ENCODE results near the gene ERAP2.

DNA sequence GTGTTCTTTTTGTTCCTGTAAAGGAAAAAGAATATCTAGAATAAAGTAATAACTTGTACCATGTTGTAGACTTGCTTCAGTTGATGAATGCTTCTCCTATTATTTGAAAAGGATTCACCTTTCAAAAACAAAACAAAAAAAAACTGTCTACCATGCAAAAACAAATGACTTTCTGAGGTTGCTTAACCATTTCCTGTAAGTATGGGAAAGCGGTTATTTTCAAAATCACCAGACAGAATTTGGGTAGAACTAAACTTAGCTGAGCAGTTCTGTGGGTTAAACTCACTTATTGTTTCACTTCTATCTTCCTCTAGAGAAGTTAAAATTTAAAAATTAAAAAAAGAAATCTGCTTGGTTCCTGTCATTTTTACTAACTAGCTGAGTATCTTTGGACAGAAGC is 84.8 kb downstream of the ERAP2 start:
- no peak for TF ChIP-seq POLR2A (IDR thresholded peaks at IDR 0.05)
- TF ChIP-seq CTCF (IDR thresholded peaks at IDR 0.05): no peak
